DOHH2 (cell line): Measurements from ENCODE around the gene EPB41L2.

Source experiments
- H3F3A ChIP-seq: fragments of 200-600 bp; sonication (generic), shearing (Covaris generic); 2 replicates; pipeline ENCODE4 v1.6.0; 2016; ENCODE audit warnings: antibody characterized with exemption, mild to moderate bottlenecking; ENCODE audit not compliant: control insufficient read depth, insufficient read depth
- H3K27ac ChIP-seq: fragments of 200-600 bp; sonication (generic); 2 replicates; pipeline ENCODE4 v1.5.1; 2014; ENCODE audit warnings: low read depth, mild to moderate bottlenecking, low read length, moderate library complexity
- H3K27me3 ChIP-seq: fragments of 200-600 bp; sonication (generic); 2 replicates; pipeline ENCODE4 v1.6.1; 2014; ENCODE audit warnings: mild to moderate bottlenecking, low read length, mixed read lengths; ENCODE audit not compliant: control insufficient read depth
- H3K36me3 ChIP-seq: fragments of 200-600 bp; sonication (generic); 2 replicates; pipeline ENCODE4 v1.6.1; 2014; ENCODE audit warnings: mild to moderate bottlenecking, low read length, moderate library complexity, mixed read lengths; ENCODE audit not compliant: control insufficient read depth
- H3K4me1 ChIP-seq: fragments of 200-600 bp; sonication (generic); 2 replicates; pipeline ENCODE4 v1.6.1; 2014; ENCODE audit warnings: mild to moderate bottlenecking, low read length, mixed read lengths; ENCODE audit not compliant: control insufficient read depth
- H3K4me2 ChIP-seq: fragments of 200-600 bp; sonication (generic); 2 replicates; pipeline ENCODE4 v1.6.0; 2014; ENCODE audit warnings: mild to moderate bottlenecking, low read length, moderate library complexity
- H3K4me3 ChIP-seq: fragments of 200-600 bp; sonication (generic); 2 replicates; pipeline ENCODE4 v1.5.1; 2014; ENCODE audit warnings: mild to moderate bottlenecking, low read length, mixed read lengths
- H3K79me2 ChIP-seq: fragments of 200-600 bp; sonication (generic); 2 replicates; pipeline ENCODE4 v1.6.1; 2014; ENCODE audit warnings: mild to moderate bottlenecking, low read length, mixed read lengths; ENCODE audit not compliant: control insufficient read depth
- H3K9me2 ChIP-seq: fragments of 200-600 bp; sonication (generic); replicated peaks from 2 replicates; pipeline ENCODE4 v1.6.1; 2014; ENCODE audit warnings: mild to moderate bottlenecking, low read length, mixed read lengths; ENCODE audit not compliant: control insufficient read depth
- H3K9me3 ChIP-seq: fragments of 200-600 bp; sonication (generic); 2 replicates; pipeline ENCODE4 v1.6.1; 2014; ENCODE audit warnings: antibody characterized with exemption, low read length, mixed read lengths; ENCODE audit not compliant: control insufficient read depth, insufficient read depth
- H4K20me1 ChIP-seq: fragments of 200-600 bp; sonication (generic); 2 replicates; pipeline ENCODE4 v1.6.0; 2014; ENCODE audit warnings: low read depth, mild to moderate bottlenecking, antibody characterized with exemption, low read length, moderate library complexity; ENCODE audit not compliant: control insufficient read depth, insufficient read depth
- EZH2phosphoT487 ChIP-seq: fragments of 200-600 bp; sonication (generic); IDR thresholded peaks from 2 replicates; pipeline ENCODE4 v1.6.1; 2017; ENCODE audit warnings: borderline replicate concordance, mild to moderate bottlenecking, antibody characterized with exemption, low read length, moderate library complexity, mixed read lengths
- TF ChIP-seq, protein P1 (sequence below): fragments of 200-600 bp; sonication (generic); IDR thresholded peaks from one replicate; pipeline ENCODE4 v1.5.1; 2014; ENCODE audit warnings: antibody characterized with exemption, mild to moderate bottlenecking, low read depth, low read length; ENCODE audit not compliant: poor library complexity, severe bottlenecking

EPB41L2 gene

DNA sequence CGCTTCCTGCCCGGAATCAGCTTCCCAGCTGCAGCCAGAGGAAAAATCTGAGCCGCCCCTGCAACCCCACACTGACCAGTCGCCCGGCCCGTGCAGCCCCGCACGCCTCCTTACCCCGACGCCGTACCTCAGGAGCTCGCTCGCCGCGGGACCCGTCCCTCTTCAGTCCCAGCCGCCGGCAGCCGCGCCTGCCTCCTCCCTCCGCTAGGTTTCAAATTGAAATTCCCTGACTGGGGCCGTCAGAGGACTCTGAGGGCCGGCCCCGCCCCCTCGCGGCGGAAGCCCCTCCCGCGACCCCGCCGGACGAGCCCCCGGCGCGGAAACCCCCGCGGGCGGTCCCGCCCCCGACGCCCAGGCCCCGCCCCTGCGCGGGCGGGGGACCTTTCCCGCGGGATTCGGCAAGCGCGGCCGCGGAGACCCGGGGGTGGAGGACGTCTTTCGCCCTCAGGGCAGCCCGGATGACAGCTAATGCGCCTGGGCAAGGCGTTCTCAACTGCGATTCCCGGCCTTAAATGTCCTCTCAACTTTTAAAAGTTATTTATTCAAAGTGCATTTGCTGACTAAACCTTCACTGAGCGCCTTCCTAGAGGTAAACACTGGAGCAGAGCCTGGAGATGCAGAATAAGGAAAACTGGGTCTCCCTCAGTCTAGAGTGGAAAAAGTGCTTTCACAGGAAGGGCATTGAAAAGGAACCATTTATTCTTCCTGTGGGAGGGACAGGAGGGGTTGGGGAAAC, at the start of gene EPB41L2:
EPB41L2 (minus strand) TSS at position 218 of the 736 bp plus-strand sequence. CDS start 106,760 bp downstream, outside the sequence.
- Histone ChIP-seq H3K4me1 (peaks cover 31% of the 10 kb centered on the region), H3K79me2 (peaks cover 48% of the 10 kb centered on the region), H3F3A (peaks cover 11% of the 10 kb centered on the region), H4K20me1 (peaks cover 4% of the 10 kb centered on the region; the same call in 1 of the 2 replicates), H3K9me3 (no peaks in the 10 kb centered on the region), H3K36me3 (no peaks in the 10 kb centered on the region; the same call in 1 of the 2 replicates), H3K27ac (peak within 1 kb of the TSS; percentile 41), H3K9me2 (no peaks in the 10 kb centered on the region), H3K27me3 (no peaks in the 10 kb centered on the region), H3K4me2 (peak within 1 kb of the TSS; percentile 69), H3K4me3 (peak within 1 kb of the TSS; percentile 94)
- TF ChIP-seq, protein P1, sequence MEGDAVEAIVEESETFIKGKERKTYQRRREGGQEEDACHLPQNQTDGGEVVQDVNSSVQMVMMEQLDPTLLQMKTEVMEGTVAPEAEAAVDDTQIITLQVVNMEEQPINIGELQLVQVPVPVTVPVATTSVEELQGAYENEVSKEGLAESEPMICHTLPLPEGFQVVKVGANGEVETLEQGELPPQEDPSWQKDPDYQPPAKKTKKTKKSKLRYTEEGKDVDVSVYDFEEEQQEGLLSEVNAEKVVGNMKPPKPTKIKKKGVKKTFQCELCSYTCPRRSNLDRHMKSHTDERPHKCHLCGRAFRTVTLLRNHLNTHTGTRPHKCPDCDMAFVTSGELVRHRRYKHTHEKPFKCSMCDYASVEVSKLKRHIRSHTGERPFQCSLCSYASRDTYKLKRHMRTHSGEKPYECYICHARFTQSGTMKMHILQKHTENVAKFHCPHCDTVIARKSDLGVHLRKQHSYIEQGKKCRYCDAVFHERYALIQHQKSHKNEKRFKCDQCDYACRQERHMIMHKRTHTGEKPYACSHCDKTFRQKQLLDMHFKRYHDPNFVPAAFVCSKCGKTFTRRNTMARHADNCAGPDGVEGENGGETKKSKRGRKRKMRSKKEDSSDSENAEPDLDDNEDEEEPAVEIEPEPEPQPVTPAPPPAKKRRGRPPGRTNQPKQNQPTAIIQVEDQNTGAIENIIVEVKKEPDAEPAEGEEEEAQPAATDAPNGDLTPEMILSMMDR: no peak
- no peak for TF ChIP-seq EZH2phosphoT487

DNA sequence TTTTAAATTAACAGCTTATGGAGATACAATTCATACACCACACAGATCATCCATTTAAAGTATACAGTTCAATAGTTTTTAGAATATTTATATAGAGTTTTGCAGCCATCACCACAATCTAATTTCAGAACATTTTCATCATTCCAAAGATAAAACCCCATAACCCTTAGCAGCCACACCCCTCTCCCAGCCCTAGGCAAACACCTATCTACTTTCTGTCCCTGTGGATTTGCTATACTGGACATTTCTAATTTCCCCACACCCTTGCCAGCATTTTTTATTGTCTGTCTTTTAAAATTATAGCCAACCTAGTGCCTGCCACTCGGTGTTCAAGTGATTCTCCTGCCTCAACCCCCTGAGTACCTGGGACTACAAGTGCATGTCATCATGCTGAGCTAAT, 49.2 kb upstream of the EPB41L2 start:
- no peak overlapping the region for H3K4me3 ChIP-seq
- H3K27ac ChIP-seq: no peak overlapping the region
- no peak for TF ChIP-seq EZH2phosphoT487
- TF ChIP-seq, protein P1: no peak
- no peaks in the 10 kb centered on the region for H3K79me2 ChIP-seq
- H3K4me2 ChIP-seq: no peak overlapping the region
- no peaks in the 10 kb centered on the region for H3K36me3 ChIP-seq
- peaks cover 21% of the 10 kb centered on the region for H3K4me1 ChIP-seq
- H3K9me3 ChIP-seq: no peaks in the 10 kb centered on the region
- H3F3A ChIP-seq: no peaks in the 10 kb centered on the region
- H3K27me3 ChIP-seq: no peaks in the 10 kb centered on the region
- no peaks in the 10 kb centered on the region for H4K20me1 ChIP-seq
- no peaks in the 10 kb centered on the region for H3K9me2 ChIP-seq

DNA sequence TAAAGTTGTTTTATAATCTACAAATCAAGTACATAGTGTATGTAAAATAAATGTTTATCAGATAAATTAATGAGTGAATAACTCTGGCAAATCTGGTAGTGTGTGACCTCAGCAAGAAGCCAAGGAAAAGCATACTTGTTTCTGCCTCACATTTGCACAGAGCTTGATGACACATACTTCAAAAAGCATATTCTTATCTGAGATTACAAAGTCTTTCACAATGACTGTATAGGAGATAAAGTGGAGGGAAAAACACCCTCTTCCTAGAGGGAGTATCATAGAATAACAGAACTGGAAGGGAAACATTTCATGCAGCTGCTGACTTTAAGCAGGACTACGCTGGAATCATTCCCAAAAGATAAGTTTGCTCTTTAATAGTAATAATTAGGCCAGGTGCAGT, 44.1 kb upstream of the EPB41L2 start:
- Histone ChIP-seq H3K4me3 (no peak overlapping the region), H3K27ac (no peak overlapping the region), H3K36me3 (no peaks in the 10 kb centered on the region), H3K4me2 (no peak overlapping the region), H3K9me3 (no peaks in the 10 kb centered on the region), H3K27me3 (no peaks in the 10 kb centered on the region), H3K79me2 (no peaks in the 10 kb centered on the region), H4K20me1 (no peaks in the 10 kb centered on the region), H3K9me2 (no peaks in the 10 kb centered on the region), H3K4me1 (peaks cover 18% of the 10 kb centered on the region), H3F3A (no peaks in the 10 kb centered on the region)
- no peak for TF ChIP-seq EZH2phosphoT487
- TF ChIP-seq, protein P1: no peak
